22Rv1 (cell line): ENCODE results near the gene TGM6.
A peak's percentile ranks its signal among the peaks of the same experiment; 100 is the strongest.

Experiments
- H3K27ac ChIP-seq: fragments of 450-650 bp; 2 replicates; pipeline ENCODE4 v1.5.1; 2017
- ZFX ChIP-seq: fragments of 450-650 bp; IDR thresholded peaks from 2 replicates; pipeline ENCODE4 v1.6.1; 2017; ENCODE audit warnings: antibody characterized with exemption, borderline replicate concordance
- TF ChIP-seq, protein P1 (sequence below): fragments of 450-650 bp; IDR thresholded peaks from 2 replicates; pipeline ENCODE4 v1.5.1; 2017; ENCODE audit warnings: mild to moderate bottlenecking

TGM6 gene

GRCh38 chr20:2449386-2449785, 68.7 kb downstream of the TGM6 start:
- TF ChIP-seq ZFX, result no peak
- TF ChIP-seq, protein P1, sequence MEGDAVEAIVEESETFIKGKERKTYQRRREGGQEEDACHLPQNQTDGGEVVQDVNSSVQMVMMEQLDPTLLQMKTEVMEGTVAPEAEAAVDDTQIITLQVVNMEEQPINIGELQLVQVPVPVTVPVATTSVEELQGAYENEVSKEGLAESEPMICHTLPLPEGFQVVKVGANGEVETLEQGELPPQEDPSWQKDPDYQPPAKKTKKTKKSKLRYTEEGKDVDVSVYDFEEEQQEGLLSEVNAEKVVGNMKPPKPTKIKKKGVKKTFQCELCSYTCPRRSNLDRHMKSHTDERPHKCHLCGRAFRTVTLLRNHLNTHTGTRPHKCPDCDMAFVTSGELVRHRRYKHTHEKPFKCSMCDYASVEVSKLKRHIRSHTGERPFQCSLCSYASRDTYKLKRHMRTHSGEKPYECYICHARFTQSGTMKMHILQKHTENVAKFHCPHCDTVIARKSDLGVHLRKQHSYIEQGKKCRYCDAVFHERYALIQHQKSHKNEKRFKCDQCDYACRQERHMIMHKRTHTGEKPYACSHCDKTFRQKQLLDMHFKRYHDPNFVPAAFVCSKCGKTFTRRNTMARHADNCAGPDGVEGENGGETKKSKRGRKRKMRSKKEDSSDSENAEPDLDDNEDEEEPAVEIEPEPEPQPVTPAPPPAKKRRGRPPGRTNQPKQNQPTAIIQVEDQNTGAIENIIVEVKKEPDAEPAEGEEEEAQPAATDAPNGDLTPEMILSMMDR, result no peak
- no peak overlapping the region for H3K27ac ChIP-seq

DNA sequence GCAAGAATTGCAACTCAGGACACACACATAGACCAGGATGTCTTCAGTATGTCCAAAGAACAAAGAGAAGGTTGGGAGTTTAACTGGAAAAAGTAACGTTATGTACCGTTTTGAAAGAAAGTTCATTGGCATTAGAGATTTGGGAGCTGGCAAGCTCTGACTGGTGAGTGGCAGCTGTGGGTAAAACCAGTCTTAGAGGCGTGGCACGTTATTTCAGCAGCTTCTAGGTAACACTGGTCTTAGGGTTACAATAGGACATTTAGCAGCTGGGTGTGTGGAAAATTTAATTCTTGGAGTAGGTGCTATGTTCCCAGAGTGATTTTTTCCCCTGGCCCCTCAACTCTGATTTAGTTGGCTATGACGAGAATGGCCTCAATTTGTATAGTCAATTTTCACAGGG, 70.7 kb downstream of the TGM6 start:
- no peak for TF ChIP-seq ZFX
- TF ChIP-seq, protein P1, result no peak

DNA sequence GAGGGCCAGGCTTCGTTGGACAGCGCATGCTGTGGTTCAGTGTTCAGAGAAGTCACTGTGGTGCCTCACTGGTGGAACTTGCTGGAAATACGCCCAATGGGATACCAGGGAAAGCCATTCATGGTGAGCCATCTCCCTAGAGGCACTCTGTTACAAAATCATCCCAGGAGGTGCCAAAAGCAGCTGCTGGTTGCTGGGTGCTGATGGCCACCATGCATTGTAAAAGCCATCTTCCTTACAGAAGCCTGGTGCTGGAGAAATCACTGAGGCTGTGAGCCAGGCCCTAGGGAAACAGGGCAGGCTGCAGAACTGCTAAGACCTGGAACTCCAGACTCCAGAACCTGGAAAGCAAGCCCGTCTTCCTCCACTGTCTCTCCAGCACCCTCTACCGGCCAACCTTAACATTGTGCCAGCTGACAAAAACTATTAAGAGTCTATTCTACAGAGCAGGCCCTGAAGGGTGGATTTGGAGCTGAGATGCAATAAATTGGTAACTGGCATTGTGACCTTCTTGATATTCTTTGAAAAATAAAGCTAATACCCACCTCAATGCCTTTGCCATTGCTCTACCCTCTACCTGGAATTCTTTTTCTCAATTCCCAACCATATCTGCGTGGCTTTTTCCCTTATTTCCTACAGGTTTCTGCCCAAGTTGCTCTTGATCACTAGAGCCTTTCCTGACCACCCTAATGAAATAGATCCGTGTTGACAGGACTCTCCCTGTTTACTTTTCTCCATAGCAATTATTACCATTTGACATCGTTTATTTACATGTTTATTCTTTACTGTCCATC, 71.4 kb downstream of the TGM6 start:
- H3K27ac ChIP-seq, result no peak overlapping the region
- TF ChIP-seq, protein P1, result peak; percentile 93
- no peak for TF ChIP-seq ZFX

More for the DNA sequence above, 70.7 kb downstream of the TGM6 start:
- H3K27ac ChIP-seq, result no peak overlapping the region

- TF ChIP-seq, protein P1, result no peak
- TF ChIP-seq ZFX, result no peak
- no peak overlapping the region for H3K27ac ChIP-seq
These were observed 73.1 kb downstream of the TGM6 start for GRCh38 chr20:2453792-2454191.

GRCh38 chr20:2455771-2456497, 75.2 kb downstream of the TGM6 start:
- TF ChIP-seq ZFX, result no peak
- TF ChIP-seq, protein P1, result no peak
- no peak overlapping the region for H3K27ac ChIP-seq

GRCh38 chr20:2458919-2459499, 78.3 kb downstream of the TGM6 start:
- H3K27ac ChIP-seq, result no peak overlapping the region
- TF ChIP-seq ZFX, result no peak
- TF ChIP-seq, protein P1, result no peak
